ENCODE results near the gene SLC10A4.

- TF ChIP-seq USF2 (IDR thresholded peaks at IDR 0.05) (no peak), REST (IDR thresholded peaks at IDR 0.05) (no peak), POLR2A (IDR thresholded peaks at IDR 0.05; ENCODE audit: low read length) (no peak)
These were observed 13.0 kb upstream of the SLC10A4 start for GRCh38 chr4:48470137-48470536.
